GM12892 (cell line): ENCODE measurements around the gene FAT4.

Experiments
- POLR2A ChIP-seq: IDR thresholded peaks from 2 replicates; pipeline ENCODE4 v1.6.1; 2011; ENCODE audit warnings: low read depth, low read length, control low read depth
- POLR2AphosphoS5 ChIP-seq: IDR thresholded peaks from 2 replicates; pipeline ENCODE4 v1.6.1; 2011; ENCODE audit warnings: low read depth, low read length, control low read depth
- TAF1 ChIP-seq: IDR thresholded peaks from 2 replicates; pipeline ENCODE4 v1.6.1; 2011; ENCODE audit warnings: low read depth, mild to moderate bottlenecking, control low read depth, low read length, borderline replicate concordance

DNA sequence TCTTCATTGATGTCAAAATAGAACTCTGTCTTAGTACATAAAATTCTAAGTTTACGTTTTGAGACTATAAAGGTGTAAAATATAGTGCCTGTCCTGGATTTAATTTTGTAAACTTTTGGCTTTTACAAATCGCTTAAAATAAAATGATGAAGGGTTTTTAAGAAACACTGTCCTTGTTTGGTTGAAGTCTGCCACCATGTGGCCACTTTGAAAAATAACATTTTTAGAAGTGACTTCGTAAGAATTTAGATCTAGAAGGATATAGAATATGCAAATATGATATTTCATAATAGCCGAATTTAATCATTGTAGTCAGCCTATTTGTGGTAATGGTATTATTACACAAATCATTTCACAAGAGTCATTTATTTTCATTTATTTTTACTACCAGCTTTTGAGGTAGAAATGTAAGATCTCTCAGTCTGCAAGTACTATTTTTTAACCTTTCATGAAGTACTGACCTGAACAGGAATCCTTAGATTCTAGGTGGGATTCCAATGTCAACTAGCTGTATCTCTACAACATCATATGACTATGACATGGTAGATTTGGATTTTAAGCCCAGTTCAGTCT is 31.0 kb upstream of the FAT4 start:
- TF ChIP-seq POLR2A (no peak), POLR2AphosphoS5 (no peak), TAF1 (no peak)
